Measurements from ENCODE around the gene KANK4.

GRCh38 chr1:62317021-62317768 is 2.0 kb downstream of the KANK4 start:
- TF ChIP-seq CTCF (conservative IDR thresholded peaks at IDR 0.05; ENCODE audit: low read length) (no peak), EZH2phosphoT487 (IDR thresholded peaks at IDR 0.05; ENCODE audit: borderline replicate concordance, low read depth, low read length) (no peak)
